WTC11 (cell line): Measurements from ENCODE around the gene CD2AP. TPM values are rescaled to one million over a fixed set of nuclear protein-coding genes. Genes with fewer than 3 reads are reported as not detected.

ENCODE experiments used
- ATAC-seq: fragments of 200-7000 bp; cut with Tn5 transposase; 2 replicates; pipeline ENCODE4 v1.10.0; 2021; ENCODE audit warnings: mild to moderate bottlenecking, moderate library complexity
- CTCF ChIA-PET: fragments of 300-600 bp; sonication (Branson Sonifier 250); formaldehyde crosslinking; loops from one replicate; lab custom pipeline; 2021; ENCODE audit warnings: antibody characterized with exemption; lab: Charles Lee
- POLR2A ChIA-PET: fragments of 350-600 bp; sonication (Branson Sonifier 250); formaldehyde crosslinking; loops from one replicate; lab custom pipeline; 2021; ENCODE audit warnings: antibody characterized with exemption; lab: Charles Lee
- DNase-seq: peaks from one replicate; pipeline ENCODE4 v3.0.0; 2021; ENCODE audit warnings: low spot score
- H3K27ac Mint-ChIP-seq: 2 replicates; pipeline ENCODE4 v1.8.0; 2021; ENCODE audit warnings: mixed read lengths
- H3K27me3 Mint-ChIP-seq: 2 replicates; pipeline ENCODE4 v1.8.0; 2021; ENCODE audit warnings: low read depth, mild to moderate bottlenecking, moderate library complexity, mixed read lengths
- H3K36me3 Mint-ChIP-seq: 2 replicates; pipeline ENCODE4 v1.8.0; 2021; ENCODE audit warnings: mixed read lengths
- H3K4me1 Mint-ChIP-seq: 2 replicates; pipeline ENCODE4 v1.8.0; 2022; ENCODE audit warnings: mixed read lengths
- H3K4me3 Mint-ChIP-seq: 2 replicates; pipeline ENCODE4 v1.8.0; 2021; ENCODE audit warnings: mild to moderate bottlenecking, moderate library complexity, mixed read lengths
- H3K9me3 Mint-ChIP-seq: 2 replicates; pipeline ENCODE4 v1.8.0; 2021; ENCODE audit warnings: mixed read lengths
- ATF2 ChIP-seq: sonication (generic); formaldehyde crosslinking; IDR thresholded peaks from 2 replicates; pipeline ENCODE4 v1.8.1; 2022; ENCODE audit warnings: low read depth, missing genetic modification reagents, borderline replicate concordance
- ATF3 ChIP-seq: sonication (generic); formaldehyde crosslinking; conservative IDR thresholded peaks from 2 replicates; pipeline ENCODE4 v1.8.1; 2022; ENCODE audit warnings: mild to moderate bottlenecking, missing genetic modification reagents
- ATF6 ChIP-seq: sonication (generic); formaldehyde crosslinking; IDR thresholded peaks from 2 replicates; pipeline ENCODE4 v1.8.1; 2023; ENCODE audit warnings: mild to moderate bottlenecking, missing genetic modification reagents
- E2F5 ChIP-seq: sonication (generic); formaldehyde crosslinking; IDR thresholded peaks from 2 replicates; pipeline ENCODE4 v1.8.1; 2022; ENCODE audit warnings: mild to moderate bottlenecking, moderate library complexity, missing genetic modification reagents
- ELF4 ChIP-seq: sonication (generic); formaldehyde crosslinking; IDR thresholded peaks from 2 replicates; pipeline ENCODE4 v1.8.1; 2022; ENCODE audit warnings: low read depth, mild to moderate bottlenecking, moderate library complexity, missing genetic modification reagents
- ETV6 ChIP-seq: sonication (generic); formaldehyde crosslinking; IDR thresholded peaks from 2 replicates; pipeline ENCODE4 v1.8.1; 2022; ENCODE audit warnings: mild to moderate bottlenecking, missing genetic modification reagents
- IRF2 ChIP-seq: sonication (generic); formaldehyde crosslinking; IDR thresholded peaks from 2 replicates; pipeline ENCODE4 v1.8.0; 2022; ENCODE audit warnings: low read depth, missing genetic modification reagents, borderline replicate concordance
- JUN ChIP-seq: sonication (generic); formaldehyde crosslinking; IDR thresholded peaks from 2 replicates; pipeline ENCODE4 v1.8.0; 2023; ENCODE audit warnings: mild to moderate bottlenecking, missing genetic modification reagents
- MAX ChIP-seq: sonication (generic); formaldehyde crosslinking; IDR thresholded peaks from 2 replicates; pipeline ENCODE4 v1.8.0; 2022; ENCODE audit warnings: mild to moderate bottlenecking, missing genetic modification reagents
- NFE2L1 ChIP-seq: sonication (generic); formaldehyde crosslinking; IDR thresholded peaks from 2 replicates; pipeline ENCODE4 v1.8.1; 2023; ENCODE audit warnings: missing genetic modification reagents
- NFYB ChIP-seq: sonication (generic); formaldehyde crosslinking; conservative IDR thresholded peaks from 2 replicates; pipeline ENCODE4 v1.8.0; 2022; ENCODE audit warnings: low read depth, missing genetic modification reagents
- OVOL2 ChIP-seq: fragments of 250-450 bp; sonication (Bioruptor Pico); IDR thresholded peaks from 2 replicates; pipeline ENCODE4 v1.9.0; 2021; ENCODE audit warnings: mild to moderate bottlenecking, borderline replicate concordance
- PRDM15 ChIP-seq: sonication (generic); formaldehyde crosslinking; IDR thresholded peaks from 2 replicates; pipeline ENCODE4 v1.8.0; 2022; ENCODE audit warnings: missing genetic modification reagents
- PREB ChIP-seq: sonication (generic); formaldehyde crosslinking; IDR thresholded peaks from 2 replicates; pipeline ENCODE4 v1.8.1; 2022; ENCODE audit warnings: mild to moderate bottlenecking, missing genetic modification reagents, moderate library complexity, borderline replicate concordance
- RORB ChIP-seq: fragments of 250-450 bp; sonication (Bioruptor Pico); IDR thresholded peaks from 2 replicates; pipeline ENCODE4 v1.9.0; 2021; ENCODE audit warnings: mild to moderate bottlenecking
- SMAD4 ChIP-seq: sonication (generic); formaldehyde crosslinking; IDR thresholded peaks from 2 replicates; pipeline ENCODE4 v1.8.0; 2022; ENCODE audit warnings: mild to moderate bottlenecking, missing genetic modification reagents
- TCF7 ChIP-seq: sonication (generic); formaldehyde crosslinking; IDR thresholded peaks from 2 replicates; pipeline ENCODE4 v1.8.0; 2022; ENCODE audit warnings: mild to moderate bottlenecking, low read depth, missing genetic modification reagents, moderate library complexity
- ZBTB43 ChIP-seq: sonication (generic); formaldehyde crosslinking; IDR thresholded peaks from 2 replicates; pipeline ENCODE4 v1.8.1; 2023; ENCODE audit warnings: mild to moderate bottlenecking, missing genetic modification reagents
- ZNF121 ChIP-seq: sonication (generic); formaldehyde crosslinking; IDR thresholded peaks from 2 replicates; pipeline ENCODE4 v1.8.0; 2023; ENCODE audit warnings: missing genetic modification reagents
- ZNF219 ChIP-seq: sonication (generic); formaldehyde crosslinking; IDR thresholded peaks from 2 replicates; pipeline ENCODE4 v1.8.0; 2023; ENCODE audit warnings: missing genetic modification reagents, mild to moderate bottlenecking, borderline replicate concordance
- ZNF263 ChIP-seq: sonication (generic); formaldehyde crosslinking; IDR thresholded peaks from 2 replicates; pipeline ENCODE4 v1.8.1; 2022; ENCODE audit warnings: low read depth, mild to moderate bottlenecking, moderate library complexity, missing genetic modification reagents
- total RNA-seq: library from RNA; stranded (reverse); gene quantifications from 3 replicates; pipeline ENCODE4 v1.2.3, GENCODE V29; 2021

Gene CD2AP
- total RNA-seq, 1 experiment from 2014 or later: 77.0 TPM

GRCh38 chr6:47592131-47592840 is 114.7 kb downstream of the CD2AP start (continued):
- TF ChIP-seq ATF6 (no peak), OVOL2 (CRISPR knock-in tag) (no peak), ZNF263 (no peak), JUN (CRISPR knock-in tag) (no peak), ETV6 (no peak), PREB (CRISPR knock-in tag) (no peak), TCF7 (no peak), PRDM15 (CRISPR knock-in tag) (no peak), MAX (CRISPR knock-in tag) (no peak), RORB (CRISPR knock-in tag) (no peak), ATF2 (no peak)
- TF ChIP-seq, all 79 proteins: peak for 0

- CTCF ChIA-PET: no interaction called here
- H3K4me1 Mint-ChIP-seq: peaks cover 9% of the 10 kb centered on the region
- ATAC-seq (no peak), DNase-seq (no peak)
- peaks cover 16% of the 10 kb centered on the region for H3K9me3 Mint-ChIP-seq
- TF ChIP-seq NFE2L1 (CRISPR knock-in tag) (no peak), ZNF121 (CRISPR knock-in tag) (no peak), ELF4 (CRISPR knock-in tag) (no peak), IRF2 (no peak), RORB (CRISPR knock-in tag) (no peak), NFYB (CRISPR knock-in tag) (no peak), E2F5 (CRISPR knock-in tag) (no peak), SMAD4 (CRISPR knock-in tag) (no peak), ATF3 (CRISPR knock-in tag) (no peak), ZBTB43 (no peak), ZNF219 (CRISPR knock-in tag) (no peak), JUN (CRISPR knock-in tag) (no peak)
- no peak overlapping the region for H3K27ac Mint-ChIP-seq
- H3K36me3 Mint-ChIP-seq: peaks cover 67% of the 10 kb centered on the region
- no peaks in the 10 kb centered on the region for H3K27me3 Mint-ChIP-seq
- no peak overlapping the region for H3K4me3 Mint-ChIP-seq
- POLR2A ChIA-PET: interaction anchor here (0.6 kb wide), 1 partner anchor 341 kb away, joined by 3 read pairs; no protein-coding TSS in a partner anchor
These were observed 116.4 kb downstream of the CD2AP start for GRCh38 chr6:47593979-47594378.
